Stomach (tissue), 9 donors: ENCODE results near the gene CACNB2. TPM values are rescaled to one million over a fixed set of nuclear protein-coding genes. Genes with fewer than 3 reads are reported as not detected.
"Not testable (repeated sequence)": the region's sequence is repeated elsewhere in the genome, so short reads cannot be mapped to it uniquely, and the experiment has no call there.

Experiments used
- DNase-seq, 2 donors: peaks; one replicate each; pipeline versions ENCODE4 v3.0.0 to v3.0.0-alpha.2; 2013 to 2019
- H3K27ac ChIP-seq, 5 donors: fragments of 200-600 bp in 4 of 5; sonication (generic) in 4 of 5; one replicate each; pipeline ENCODE4 v1.5.1; 2013 to 2019; ENCODE audit warnings: mild to moderate bottlenecking in 1 of 5, moderate library complexity in 1 of 5
- H3K27me3 ChIP-seq, 3 donors: fragments of 200-600 bp; sonication (generic); one replicate each; pipeline ENCODE4 v1.5.1; 2017 to 2019; ENCODE audit warnings: mixed run types in 1 of 3
- H3K36me3 ChIP-seq, 4 donors: fragments of 200-600 bp; sonication (generic); 1 replicate in 3 of 4; 2 replicates in 1 of 4; pipeline ENCODE4 v1.5.1; 2016 to 2019
- H3K4me1 ChIP-seq, 4 donors: fragments of 200-600 bp; sonication (generic); one replicate each; pipeline ENCODE4 v1.5.1; 2016 to 2019
- H3K4me3 ChIP-seq, 4 donors: fragments of 200-600 bp; sonication (generic) in 3 of 4; one replicate each; pipeline ENCODE4 v1.5.1; 2016 to 2019; ENCODE audit warnings: mild to moderate bottlenecking in 1 of 4
- H3K9me3 ChIP-seq, 4 donors: fragments of 200-600 bp; sonication (generic); one replicate each; pipeline ENCODE4 v1.5.1; 2016 to 2019
- CTCF ChIP-seq, 7 experiments: fragments of 450-650 bp in 4 of 7; fragments of 200-600 bp in 3 of 7; sonication (generic) in 3 of 7; IDR thresholded peaks; one replicate each; pipeline ENCODE4 v1.5.1; 2016 to 2019; ENCODE audit warnings: antibody characterized with exemption in 7 of 7, control low read depth in 2 of 7, mild to moderate bottlenecking in 1 of 7
- EP300 ChIP-seq: sonication (generic); formaldehyde crosslinking; IDR thresholded peaks from one replicate; pipeline ENCODE4 v1.6.1; 2017; ENCODE audit warnings: antibody characterized with exemption
- POLR2A ChIP-seq, 4 donors: fragments of 450-650 bp; IDR thresholded peaks; one replicate each; pipeline ENCODE4 v1.6.1; 2016; ENCODE audit warnings: antibody characterized with exemption in 4 of 4, control low read depth in 2 of 4, mild to moderate bottlenecking in 1 of 4, moderate library complexity in 1 of 4
- POLR2AphosphoS5 ChIP-seq, 3 donors: sonication (generic); formaldehyde crosslinking; IDR thresholded peaks; one replicate each; pipeline ENCODE4 v1.6.1; 2016; ENCODE audit warnings: antibody characterized with exemption in 3 of 3
- WGBS, 5 donors: extraction: QIAGEN DNeasy Blood & Tissue Kit in 3 of 5; methylation state at CpG; one replicate each; pipeline versions ENCODE4 v1.1.5 to v1.1.7; 2013 to 2018; 5-methylcytosine and 5-hydroxymethylcytosine counted together
- intact Hi-C: fragments of 100-400 bp; cut with DNase I; formaldehyde crosslinking; loops from one replicate; pipeline ENCODE4 v1.15.1; 2023; ENCODE audit warnings: low total_unique reads
- polyA plus RNA-seq, 3 donors: library from polyadenylated mRNA; stranded (reverse); fragments of 200-250 nt; gene quantifications; one replicate each; pipeline ENCODE4 v1.2.3, GENCODE V29; 2013
- total RNA-seq, 5 donors: library from RNA; depleted of rRNA; stranded (reverse); fragments of >200 nt; gene quantifications; one replicate each; pipeline versions ENCODE4 v1.1.0 to v1.2.3, GENCODE V29; 2014 to 2016
- donor health status: healthy with polysubstance abuse.
- donor health status: Bipolar disorder and iron deficiency.
- donor health status: healthy.

The CACNB2 gene
- total and polyA plus RNA-seq, 8 donors, result 0.31 to 42.9 (median 14.3) TPM

- Histone ChIP-seq H3K27me3 (no peaks in the 10 kb centered on the region), H3K9me3 (no peaks in the 10 kb centered on the region), H3K4me3 (no peak overlapping the region), H3K36me3 (no peaks in the 10 kb centered on the region), H3K4me1 (peaks cover 0 to 11% (median 3%) of the 10 kb centered on the region in 4 donors), H3K27ac (peak overlapping the region in 1 of 5 donors; percentile 11)
- 93 to 97% (median 96%) methylated on average over 5 of the region's 5 CpGs for WGBS, 5 donors
- no peak for TF ChIP-seq CTCF (IDR thresholded peaks at IDR 0.05)
- TF ChIP-seq POLR2AphosphoS5 (IDR thresholded peaks at IDR 0.05), result no peak
- TF ChIP-seq POLR2A (IDR thresholded peaks at IDR 0.05), result no peak
- no peak for TF ChIP-seq EP300
- intact Hi-C loops, result no loop called here
- DNase-seq, result no peak
These were observed 65.0 kb downstream of the CACNB2 start for GRCh38 chr10:18205098-18205834.

- 88 to 98% (median 94%) methylated on average over 3 of the region's 3 CpGs for WGBS, 5 donors
- H3K27ac ChIP-seq, DNase-seq, intact Hi-C loops, H3K9me3 ChIP-seq, H3K4me3 ChIP-seq, H3K36me3 ChIP-seq, H3K27me3 ChIP-seq: not testable (repeated sequence)
- peaks cover 0 to 20% (median 7%) of the 10 kb centered on the region in 4 donors for H3K4me1 ChIP-seq
These were observed 68.0 kb downstream of the CACNB2 start for GRCh38 chr10:18208186-18208585.

GRCh38 chr10:18209241-18209640, 69.0 kb downstream of the CACNB2 start:
- no peak overlapping the region for H3K4me3 ChIP-seq
- 21 to 63% (median 38%) methylated on average over 2 of the region's 2 CpGs for WGBS, 5 donors
- intact Hi-C loops, result no loop called here
- H3K36me3 ChIP-seq, result no peaks in the 10 kb centered on the region
- peaks cover 0 to 19% (median 9%) of the 10 kb centered on the region in 4 donors for H3K4me1 ChIP-seq
- no peak for DNase-seq
- H3K27me3 ChIP-seq, result no peaks in the 10 kb centered on the region
- no peak overlapping the region for H3K27ac ChIP-seq
- TF ChIP-seq POLR2AphosphoS5 (IDR thresholded peaks at IDR 0.05), result no peak
- no peak for TF ChIP-seq EP300
- TF ChIP-seq POLR2A (IDR thresholded peaks at IDR 0.05), result no peak
- TF ChIP-seq CTCF (IDR thresholded peaks at IDR 0.05), result no peak
- H3K9me3 ChIP-seq, result no peaks in the 10 kb centered on the region

- Histone ChIP-seq H3K4me3 (no peak overlapping the region), H3K36me3 (no peaks in the 10 kb centered on the region), H3K27ac (no peak overlapping the region), H3K27me3 (no peaks in the 10 kb centered on the region), H3K4me1 (peaks cover 0 to 30% (median 12%) of the 10 kb centered on the region in 4 donors), H3K9me3 (no peaks in the 10 kb centered on the region)
- no peak for DNase-seq
- TF ChIP-seq POLR2A (IDR thresholded peaks at IDR 0.05) (no peak), CTCF (IDR thresholded peaks at IDR 0.05) (no peak), POLR2AphosphoS5 (IDR thresholded peaks at IDR 0.05) (no peak), EP300 (no peak)
- WGBS, 5 donors, result 17 to 58% (median 19%) methylated on average over 2 of the region's 2 CpGs
- intact Hi-C loops, result no loop called here
These were observed 70.5 kb downstream of the CACNB2 start for GRCh38 chr10:18210711-18211110.

- peaks cover 0 to 37% (median 12%) of the 10 kb centered on the region in 4 donors for H3K4me1 ChIP-seq
- no peak overlapping the region for H3K4me3 ChIP-seq
- no peak for TF ChIP-seq POLR2AphosphoS5 (IDR thresholded peaks at IDR 0.05)
- TF ChIP-seq CTCF (IDR thresholded peaks at IDR 0.05), result no peak
- TF ChIP-seq POLR2A (IDR thresholded peaks at IDR 0.05), result no peak
- no peak for TF ChIP-seq EP300
- 38 to 67% (median 44%) methylated on average over 4 of the region's 4 CpGs for WGBS, 5 donors
- no peak overlapping the region for H3K27ac ChIP-seq
- intact Hi-C loops, result no loop called here
- no peaks in the 10 kb centered on the region for H3K36me3 ChIP-seq
- no peaks in the 10 kb centered on the region for H3K9me3 ChIP-seq
- H3K27me3 ChIP-seq, result no peaks in the 10 kb centered on the region
- DNase-seq, result no peak
These were observed 71.6 kb downstream of the CACNB2 start for GRCh38 chr10:18211862-18212261.
